ENCODE results near the gene ZNF488. TPM values are rescaled to one million over a fixed set of nuclear protein-coding genes. Genes with fewer than 3 reads are reported as not detected.

Gene ZNF488
- polyA plus RNA-seq, 2 of the 4 experiments (the other 2 are of a cell fraction), result 4.0 to 8.3 TPM

DNA sequence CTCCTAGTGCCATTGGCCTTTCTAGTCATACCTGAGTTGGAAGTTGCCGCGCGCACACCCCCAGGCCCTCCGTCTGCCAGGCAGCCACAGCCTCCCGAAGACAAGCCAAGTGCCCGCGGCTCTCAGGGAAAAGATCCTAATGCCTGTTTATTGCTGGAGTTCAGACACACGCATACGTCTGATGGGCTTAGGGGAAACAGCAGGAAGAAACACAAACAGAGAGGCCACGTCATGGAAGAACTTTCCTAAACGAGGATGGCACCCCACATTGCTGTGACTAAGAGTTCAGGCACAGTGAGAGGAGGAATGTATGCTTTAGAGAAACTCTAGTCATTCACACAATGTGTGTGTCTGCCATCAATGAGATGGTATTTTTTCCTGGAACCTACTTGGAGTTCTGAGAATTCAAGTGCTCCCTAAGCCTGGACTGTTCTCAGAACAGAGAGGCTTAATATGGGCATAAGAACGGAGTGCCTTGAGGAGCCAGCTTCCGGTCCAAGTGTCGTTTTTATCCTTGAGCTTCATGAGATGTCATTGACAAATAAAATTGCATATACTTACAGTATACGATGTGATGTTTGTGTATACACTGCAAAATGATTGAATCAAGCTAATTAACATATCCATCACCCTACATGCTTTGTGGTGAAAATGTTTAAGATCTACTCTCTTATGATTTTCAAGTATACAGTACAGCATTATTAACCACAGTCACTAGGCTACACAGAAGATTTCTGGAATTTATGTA lies 47.5 kb downstream of the ZNF488 start:
- no peaks in the 10 kb centered on the region for H3K4me1 ChIP-seq
- CTCF ChIA-PET, result interaction anchor here (4.1 kb wide), 1 partner anchor 312 kb away, joined by 13 read pairs; no protein-coding TSS in a partner anchor
- H3K27ac ChIP-seq, result no peak overlapping the region
- no peak overlapping the region for H3K4me3 ChIP-seq
- POLR2A ChIA-PET, result no interaction called here
- FAIRE-seq (no peak), ATAC-seq (no peak), DNase-seq (ENCODE audit: low read depth in 1 of 2, low spot score in 1 of 2) (no peak)
- TF ChIP-seq POLR2A (IDR thresholded peaks at IDR 0.05; ENCODE audit: low read length), result no peak
- no peak for TF ChIP-seq GATA3 (IDR thresholded peaks at IDR 0.05; ENCODE audit: borderline replicate concordance)
- TF ChIP-seq ZSCAN20 (CRISPR knock-in tag; IDR thresholded peaks at IDR 0.05), result no peak
- no peak for TF ChIP-seq EHMT2 (IDR thresholded peaks at IDR 0.05; ENCODE audit: low read depth)
- no peak for TF ChIP-seq MAZ (IDR thresholded peaks at IDR 0.05; ENCODE audit: borderline replicate concordance, low read depth, low read length)
- no peak for TF ChIP-seq RARB (CRISPR knock-in tag; IDR thresholded peaks at IDR 0.05)
- TF ChIP-seq, protein P1, sequence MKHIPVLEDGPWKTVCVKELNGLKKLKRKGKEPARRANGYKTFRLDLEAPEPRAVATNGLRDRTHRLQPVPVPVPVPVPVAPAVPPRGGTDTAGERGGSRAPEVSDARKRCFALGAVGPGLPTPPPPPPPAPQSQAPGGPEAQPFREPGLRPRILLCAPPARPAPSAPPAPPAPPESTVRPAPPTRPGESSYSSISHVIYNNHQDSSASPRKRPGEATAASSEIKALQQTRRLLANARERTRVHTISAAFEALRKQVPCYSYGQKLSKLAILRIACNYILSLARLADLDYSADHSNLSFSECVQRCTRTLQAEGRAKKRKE (CRISPR knock-in tag; IDR thresholded peaks at IDR 0.05; ENCODE audit: low read depth), result no peak
- no peak for TF ChIP-seq NR3C1 (IDR thresholded peaks at IDR 0.05)
- TF ChIP-seq ZNF302 (CRISPR knock-in tag; IDR thresholded peaks at IDR 0.05), result no peak
- TF ChIP-seq CHD4 (IDR thresholded peaks at IDR 0.05; ENCODE audit: borderline replicate concordance), result no peak
- no peak for TF ChIP-seq FOSL2 (IDR thresholded peaks at IDR 0.05)
- TF ChIP-seq FOSL2 (CRISPR knock-in tag; IDR thresholded peaks at IDR 0.05), result no peak
- TF ChIP-seq HEYL (CRISPR knock-in tag; IDR thresholded peaks at IDR 0.05), result no peak
- TF ChIP-seq EP300 (IDR thresholded peaks at IDR 0.05), result no peak
- no peak for TF ChIP-seq KDM1A (IDR thresholded peaks at IDR 0.05; ENCODE audit: low read depth)
- no peak overlapping the region for H3K4me2 ChIP-seq
- WGBS (ENCODE audit: missing lambda C conversion rate), result 69% methylated on average over 15 of the region's 15 CpGs
- no peaks in the 10 kb centered on the region for H3K9me3 ChIP-seq

DNA sequence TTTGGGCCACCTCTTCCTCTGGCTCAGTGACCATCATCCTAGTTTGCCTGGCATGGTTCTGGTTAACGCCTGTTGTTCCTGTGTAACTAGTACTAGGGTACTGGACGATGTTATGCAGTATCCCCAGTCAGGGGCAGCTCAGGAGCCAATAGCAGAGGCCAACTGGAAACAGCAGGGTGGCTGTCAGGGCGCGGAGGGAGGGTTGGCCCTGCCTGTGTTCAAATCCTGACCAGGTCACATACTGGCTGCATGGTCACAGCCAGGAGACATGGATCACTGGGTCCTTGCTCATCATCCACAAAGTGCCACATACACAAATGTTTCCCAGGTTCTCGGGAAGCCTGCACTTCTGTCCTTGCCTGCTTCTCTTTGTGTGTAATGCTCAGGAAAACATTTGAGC lies 48.2 kb downstream of the ZNF488 start:
- ChIA-PET POLR2A (no interaction called here), CTCF (no interaction called here)
- ATAC-seq, result no peak

More for the DNA sequence above, 48.2 kb downstream of the ZNF488 start:
- no peak overlapping the region for H3K4me3 ChIP-seq
- no peak for FAIRE-seq
- 40% methylated on average over 5 of the region's 5 CpGs for WGBS (ENCODE audit: missing lambda C conversion rate)
- no peak for DNase-seq (ENCODE audit: low read depth in 1 of 2, low spot score in 1 of 2)
- H3K4me1 ChIP-seq, result 0 out of 3 replicates have a peak, but pooled peaks cover 1% of the 10 kb centered on the region
- H3K4me2 ChIP-seq, result no peak overlapping the region
- H3K9me3 ChIP-seq, result no peaks in the 10 kb centered on the region
- no peak for TF ChIP-seq PHF8 (IDR thresholded peaks at IDR 0.05; ENCODE audit: borderline replicate concordance, low read depth)
- TF ChIP-seq, protein P2, sequence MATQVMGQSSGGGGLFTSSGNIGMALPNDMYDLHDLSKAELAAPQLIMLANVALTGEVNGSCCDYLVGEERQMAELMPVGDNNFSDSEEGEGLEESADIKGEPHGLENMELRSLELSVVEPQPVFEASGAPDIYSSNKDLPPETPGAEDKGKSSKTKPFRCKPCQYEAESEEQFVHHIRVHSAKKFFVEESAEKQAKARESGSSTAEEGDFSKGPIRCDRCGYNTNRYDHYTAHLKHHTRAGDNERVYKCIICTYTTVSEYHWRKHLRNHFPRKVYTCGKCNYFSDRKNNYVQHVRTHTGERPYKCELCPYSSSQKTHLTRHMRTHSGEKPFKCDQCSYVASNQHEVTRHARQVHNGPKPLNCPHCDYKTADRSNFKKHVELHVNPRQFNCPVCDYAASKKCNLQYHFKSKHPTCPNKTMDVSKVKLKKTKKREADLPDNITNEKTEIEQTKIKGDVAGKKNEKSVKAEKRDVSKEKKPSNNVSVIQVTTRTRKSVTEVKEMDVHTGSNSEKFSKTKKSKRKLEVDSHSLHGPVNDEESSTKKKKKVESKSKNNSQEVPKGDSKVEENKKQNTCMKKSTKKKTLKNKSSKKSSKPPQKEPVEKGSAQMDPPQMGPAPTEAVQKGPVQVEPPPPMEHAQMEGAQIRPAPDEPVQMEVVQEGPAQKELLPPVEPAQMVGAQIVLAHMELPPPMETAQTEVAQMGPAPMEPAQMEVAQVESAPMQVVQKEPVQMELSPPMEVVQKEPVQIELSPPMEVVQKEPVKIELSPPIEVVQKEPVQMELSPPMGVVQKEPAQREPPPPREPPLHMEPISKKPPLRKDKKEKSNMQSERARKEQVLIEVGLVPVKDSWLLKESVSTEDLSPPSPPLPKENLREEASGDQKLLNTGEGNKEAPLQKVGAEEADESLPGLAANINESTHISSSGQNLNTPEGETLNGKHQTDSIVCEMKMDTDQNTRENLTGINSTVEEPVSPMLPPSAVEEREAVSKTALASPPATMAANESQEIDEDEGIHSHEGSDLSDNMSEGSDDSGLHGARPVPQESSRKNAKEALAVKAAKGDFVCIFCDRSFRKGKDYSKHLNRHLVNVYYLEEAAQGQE (IDR thresholded peaks at IDR 0.05), result no peak
- no peak for TF ChIP-seq CEBPB (IDR thresholded peaks at IDR 0.05)
- no peak for TF ChIP-seq ZFP36 (IDR thresholded peaks at IDR 0.05; ENCODE audit: borderline replicate concordance, partially characterized antibody)
- no peak for TF ChIP-seq NR3C1 (IDR thresholded peaks at IDR 0.05)
- TF ChIP-seq, protein P3, sequence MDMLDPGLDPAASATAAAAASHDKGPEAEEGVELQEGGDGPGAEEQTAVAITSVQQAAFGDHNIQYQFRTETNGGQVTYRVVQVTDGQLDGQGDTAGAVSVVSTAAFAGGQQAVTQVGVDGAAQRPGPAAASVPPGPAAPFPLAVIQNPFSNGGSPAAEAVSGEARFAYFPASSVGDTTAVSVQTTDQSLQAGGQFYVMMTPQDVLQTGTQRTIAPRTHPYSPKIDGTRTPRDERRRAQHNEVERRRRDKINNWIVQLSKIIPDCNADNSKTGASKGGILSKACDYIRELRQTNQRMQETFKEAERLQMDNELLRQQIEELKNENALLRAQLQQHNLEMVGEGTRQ (IDR thresholded peaks at IDR 0.05), result no peak
- no peak for TF ChIP-seq ESRRA (IDR thresholded peaks at IDR 0.05; ENCODE audit: borderline replicate concordance, low read length)
- no peak for TF ChIP-seq KDM5A (IDR thresholded peaks at IDR 0.05)
- TF ChIP-seq HOXB13 (CRISPR knock-in tag; IDR thresholded peaks at IDR 0.05; ENCODE audit: low read depth), result no peak
- no peak overlapping the region for H3K27ac ChIP-seq

All from A549 (cell line).